ENCODE measurements around the gene PLEKHA4.

GRCh38 chr19:48896191-48896720 is 27.8 kb upstream of the PLEKHA4 start:
- TF ChIP-seq POLR2A (IDR thresholded peaks at IDR 0.05), result no peak
- no peak for TF ChIP-seq CTCF (IDR thresholded peaks at IDR 0.05)
